Limb (tissue), 2 donors: ENCODE data around the gene PSKH1.
A peak's percentile ranks its signal among the peaks of the same experiment; 100 is the strongest.
"Not testable (repeated sequence)": the region's sequence is repeated elsewhere in the genome, so short reads cannot be mapped to it uniquely, and the experiment has no call there.

Experiments used
- DNase-seq, 2 donors: peaks; one replicate each; pipeline ENCODE4 v3.0.0-alpha.2; 2016; ENCODE audit errors: extremely low spot score in 2 of 2

Gene PSKH1

DNA sequence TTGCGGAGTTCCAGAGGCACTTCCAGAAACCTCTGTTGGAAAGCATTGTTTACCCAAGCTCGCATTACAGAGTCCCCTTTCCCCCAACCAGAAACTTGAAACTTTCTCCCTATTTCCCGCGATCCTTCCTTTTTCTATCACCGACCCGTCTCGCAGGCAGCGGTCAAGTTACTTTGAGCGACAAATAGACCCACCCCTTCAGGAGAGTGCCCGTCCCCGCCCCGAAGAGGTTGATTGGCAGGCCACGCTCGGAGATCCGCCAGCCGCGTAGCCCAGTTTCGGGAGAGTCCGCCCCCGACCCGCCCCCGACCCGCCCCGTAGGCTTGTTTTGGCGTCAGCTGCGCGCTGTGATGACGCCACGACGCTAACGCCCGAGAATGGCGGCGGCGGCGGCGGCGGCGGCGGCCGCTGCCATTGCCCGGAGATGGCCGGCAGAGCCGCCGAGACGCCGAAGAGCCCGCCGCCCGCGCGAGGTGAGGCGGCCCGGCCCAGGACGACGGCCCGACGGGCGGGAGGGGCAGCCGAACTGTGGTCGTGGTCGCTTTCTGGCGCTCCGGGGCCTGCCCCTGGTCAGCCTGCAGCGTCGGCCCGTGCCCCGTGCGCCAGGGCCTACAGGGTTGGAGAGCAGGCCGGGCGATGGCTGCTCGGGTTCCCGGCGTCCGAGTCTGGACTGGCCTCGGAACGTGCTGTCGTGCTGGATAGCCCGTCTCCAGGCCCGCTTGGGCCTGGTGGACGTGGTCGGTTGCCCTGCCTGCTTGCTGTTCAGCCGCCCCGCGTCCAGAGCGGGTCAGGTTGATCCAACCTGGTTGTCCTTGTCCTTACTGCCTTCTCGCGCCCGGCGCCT, at the start of gene PSKH1:
Gene PSKH1 (plus strand): TSS at position 356 of the 844 bp plus-strand sequence. CDS start 15,496 bp downstream, outside the sequence.
- peak; percentile 97 to 98 for DNase-seq

DNA sequence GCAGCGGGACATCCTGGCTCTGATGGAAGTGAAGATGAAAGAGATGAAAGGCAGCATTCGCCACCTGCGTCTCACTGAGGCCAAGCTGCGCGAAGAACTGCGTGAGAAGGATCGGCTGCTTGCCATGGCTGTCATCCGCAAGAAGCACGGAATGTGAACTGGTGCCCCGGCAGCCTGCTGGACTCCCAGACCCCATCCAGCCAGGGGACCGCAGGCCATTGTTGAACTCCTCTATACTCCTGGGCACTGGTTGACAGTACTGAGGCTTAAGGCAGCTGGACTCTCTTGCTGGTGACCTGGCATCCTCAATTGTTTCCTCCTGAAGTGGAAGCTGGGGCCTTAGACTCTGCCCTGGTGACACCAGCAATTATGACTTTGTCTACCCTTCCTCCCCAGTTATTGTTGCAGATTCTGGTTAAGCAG, 49.7 kb upstream of the PSKH1 start:
- no peak for DNase-seq

DNA sequence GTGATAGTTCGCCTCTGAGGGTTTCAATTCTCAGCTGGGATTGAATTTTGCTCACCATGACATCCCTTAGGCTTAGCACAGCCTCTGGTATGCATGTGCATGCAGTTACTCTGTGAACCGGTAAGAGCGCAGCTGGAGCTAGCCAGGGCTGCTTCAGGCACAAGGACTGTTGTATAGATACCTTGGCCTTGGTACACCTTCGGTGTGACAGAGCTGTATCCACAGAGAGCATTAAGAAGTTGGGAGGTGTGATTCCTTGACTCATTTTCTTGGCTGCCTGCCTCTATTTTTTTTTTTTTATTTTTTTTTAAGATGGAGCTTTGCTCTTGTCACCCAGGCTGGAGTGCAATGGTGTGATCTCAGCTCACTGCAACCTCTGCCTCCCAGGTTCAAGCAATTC, 48.6 kb upstream of the PSKH1 start:
- DNase-seq: no peak

DNA sequence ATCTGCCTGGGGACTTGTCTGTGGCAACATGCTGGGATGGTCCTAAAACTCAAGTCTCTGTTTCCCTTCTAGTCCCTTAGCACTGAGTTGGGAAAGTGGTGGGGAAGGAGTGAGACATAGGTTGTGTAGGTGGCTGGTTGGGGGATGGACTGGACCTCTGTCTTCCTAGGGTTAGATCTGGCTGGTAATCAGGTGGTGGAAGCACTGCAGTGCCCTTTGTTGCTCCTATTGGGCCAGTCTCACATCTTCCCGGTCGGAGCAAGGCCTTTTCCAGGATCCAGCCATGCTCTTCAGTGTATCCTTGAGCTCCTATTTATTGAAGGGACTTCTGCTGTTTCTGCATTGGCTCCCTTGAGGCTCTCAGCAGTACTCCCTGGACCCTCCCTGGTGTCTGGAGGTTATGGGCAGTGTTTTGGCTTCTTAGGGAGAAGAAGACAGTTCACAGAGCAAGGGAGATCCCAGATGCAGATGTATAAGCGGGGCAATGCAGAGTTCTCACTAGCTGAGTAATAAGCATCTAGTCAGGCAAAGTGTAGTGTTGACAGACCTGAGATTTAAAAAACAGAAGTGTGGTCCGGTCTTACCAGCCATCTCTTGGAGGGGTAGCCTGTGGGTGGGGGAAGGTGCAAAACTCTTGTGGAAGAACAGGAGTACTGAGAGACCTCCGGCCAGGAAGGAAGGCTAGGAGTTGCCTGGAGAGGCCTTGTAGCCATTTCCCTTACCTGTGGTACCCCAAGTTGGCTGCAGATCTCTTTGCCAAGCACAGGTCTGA, 47.6 kb upstream of the PSKH1 start:
- DNase-seq: no peak

DNA sequence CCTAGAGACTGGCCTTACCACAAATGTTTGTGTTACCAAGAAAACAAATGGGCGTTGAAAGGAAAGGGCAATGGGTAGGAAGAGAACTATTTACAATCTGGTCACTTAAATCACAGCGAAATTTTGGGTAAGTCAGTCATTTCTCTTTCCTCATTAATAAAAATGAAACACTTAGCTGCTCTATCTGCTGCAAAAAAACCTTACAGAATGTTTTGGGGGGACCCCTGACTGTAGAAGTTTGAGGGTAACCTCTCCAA, 47.1 kb upstream of the PSKH1 start:
- DNase-seq: no peak

DNA sequence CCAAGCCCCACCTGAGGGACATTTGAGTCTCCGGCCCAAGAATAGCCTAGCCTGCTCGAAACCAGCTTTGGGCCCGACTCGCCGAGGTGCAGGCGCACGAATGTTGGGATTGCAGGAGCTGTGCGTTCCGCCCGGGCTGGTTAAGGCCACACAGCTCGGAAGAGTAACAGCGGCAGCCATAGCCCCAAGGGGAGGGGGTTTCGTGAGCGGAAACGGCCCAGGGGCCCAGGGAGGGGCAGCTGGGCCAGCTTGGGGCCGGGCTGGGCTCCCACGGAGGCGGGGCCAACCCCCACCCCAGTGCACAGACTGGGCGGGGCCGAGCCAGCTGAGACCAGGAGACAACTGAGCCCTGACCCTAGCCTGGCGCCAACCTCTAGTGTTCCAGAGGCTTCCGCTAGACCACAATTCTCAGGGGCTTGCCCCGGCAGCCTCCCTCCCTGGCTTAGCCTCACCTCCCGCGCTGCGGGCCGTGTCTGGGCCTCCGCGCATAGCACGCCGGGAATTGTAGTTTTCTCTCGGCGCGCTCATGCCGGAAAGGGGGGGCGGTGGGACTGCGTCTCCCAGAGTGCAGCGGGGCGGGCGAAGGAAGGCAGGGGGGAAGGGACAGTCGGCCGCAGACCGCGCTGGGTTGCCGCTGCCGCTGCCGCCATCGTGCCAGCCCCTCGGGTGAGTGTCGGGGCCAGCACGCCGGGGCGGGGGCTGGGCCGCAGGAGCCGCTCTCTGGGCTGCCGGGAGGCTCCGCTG, 46.6 kb upstream of the PSKH1 start, which contains the start of gene NUTF2:
Gene NUTF2 (plus strand): TSS at position 614 of the 744 bp plus-strand sequence. CDS start 18,198 bp downstream, outside the sequence.
- peak; percentile 95 to 99 for DNase-seq

DNA sequence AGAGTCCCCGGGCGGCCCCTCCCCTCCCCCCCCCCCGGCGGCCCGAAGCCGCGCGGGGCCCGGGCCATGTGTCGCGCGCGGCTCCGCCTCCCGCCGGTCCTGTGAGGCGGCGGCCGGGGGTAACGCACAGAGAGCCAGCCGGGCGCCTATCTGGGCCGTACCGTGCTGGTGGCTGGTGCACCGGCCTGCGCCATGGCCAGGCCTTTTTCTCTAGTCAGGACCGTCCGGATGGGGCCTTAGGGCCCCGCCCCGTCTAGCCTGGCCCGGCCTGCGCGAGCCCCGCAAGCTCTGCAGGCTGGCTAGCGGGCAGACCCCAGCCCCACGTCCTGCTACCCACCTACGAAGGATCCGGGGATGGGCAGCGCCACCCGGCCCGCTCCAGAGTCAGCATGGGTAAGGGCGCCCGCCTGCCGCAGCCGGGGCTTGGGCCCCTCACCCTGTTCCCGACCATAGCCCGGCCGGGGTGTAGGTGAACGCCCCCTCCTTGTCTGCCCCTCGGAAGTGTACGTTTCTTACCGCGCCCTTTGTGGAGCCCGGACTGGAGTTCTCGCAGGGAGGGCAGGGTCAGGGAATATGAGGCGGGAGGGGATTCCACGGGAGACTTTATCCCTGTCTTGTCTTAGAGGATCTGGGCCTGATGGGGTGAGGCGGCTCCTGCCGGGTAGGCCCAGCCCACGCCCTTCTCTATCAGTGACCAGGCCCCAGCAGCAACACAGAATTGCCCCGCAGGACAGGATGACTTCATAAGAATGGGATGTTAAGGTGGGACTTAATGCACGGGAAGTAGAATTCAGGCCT, 45.8 kb upstream of the PSKH1 start, which contains the start of gene CENPT:
Gene CENPT (minus strand): TSS at position 630 of the 798 bp plus-strand sequence. CDS start 13,834 bp downstream, outside the sequence.
- DNase-seq: no peak

DNA sequence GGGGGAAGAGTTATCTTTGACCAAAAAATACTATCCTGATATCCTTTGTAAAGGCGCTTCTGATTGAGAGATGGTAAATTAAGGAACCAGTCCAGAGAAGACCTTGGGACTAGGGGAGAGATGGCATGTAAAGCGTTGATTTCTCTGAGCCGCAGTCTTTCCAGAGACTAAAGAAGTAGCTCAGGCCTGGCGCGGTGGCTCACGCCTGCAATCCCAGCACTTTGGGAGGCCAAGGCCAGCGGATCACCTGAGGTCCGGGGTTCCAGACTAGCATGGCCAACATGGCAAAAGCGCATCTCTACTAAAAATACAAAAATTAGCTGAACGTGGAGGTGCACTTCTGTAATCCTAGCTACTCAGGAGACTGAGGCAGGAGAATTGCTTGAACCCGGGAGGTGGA, 44.9 kb upstream of the PSKH1 start:
- no peak for DNase-seq

DNA sequence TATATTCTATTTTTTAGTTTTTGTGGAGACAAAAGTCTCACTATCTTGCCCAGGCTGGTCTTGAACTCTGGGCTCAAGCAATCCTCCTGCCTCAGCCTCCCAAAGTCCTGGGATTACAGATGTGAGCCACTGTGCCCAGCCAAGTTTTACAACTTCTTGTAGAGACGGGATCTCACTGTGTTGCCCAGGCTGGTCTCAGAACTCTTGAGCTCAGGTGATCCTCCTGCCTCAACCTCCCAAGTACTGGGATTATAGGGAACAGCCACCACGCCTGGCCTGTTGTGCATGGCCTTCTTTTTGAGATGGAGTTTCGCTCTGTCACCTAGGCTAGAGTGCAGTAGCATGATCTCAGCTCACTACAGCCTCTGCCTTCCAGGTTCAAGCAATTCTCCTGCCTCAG, 39.4 kb upstream of the PSKH1 start:
- no peak for DNase-seq

DNA sequence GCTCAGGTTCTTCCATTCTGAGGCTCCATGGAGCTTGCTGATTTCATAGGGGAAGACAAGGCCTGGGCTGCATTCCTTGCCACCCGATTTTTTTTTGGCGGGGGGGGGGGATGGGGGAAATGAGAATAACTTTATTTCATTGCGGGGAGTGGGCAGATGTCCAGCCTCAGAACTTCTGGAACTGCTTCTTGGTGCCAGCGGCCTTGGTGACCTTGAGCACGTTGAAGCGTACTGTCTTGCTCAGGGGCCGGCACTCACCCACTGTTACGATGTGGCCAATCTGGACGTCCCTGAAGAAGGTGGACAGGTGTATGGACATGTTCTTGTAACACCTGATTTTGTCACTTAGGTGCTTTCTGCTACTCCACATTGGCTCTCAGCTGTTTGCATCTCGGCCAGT, 37.3 kb upstream of the PSKH1 start:
- no peak for DNase-seq

DNA sequence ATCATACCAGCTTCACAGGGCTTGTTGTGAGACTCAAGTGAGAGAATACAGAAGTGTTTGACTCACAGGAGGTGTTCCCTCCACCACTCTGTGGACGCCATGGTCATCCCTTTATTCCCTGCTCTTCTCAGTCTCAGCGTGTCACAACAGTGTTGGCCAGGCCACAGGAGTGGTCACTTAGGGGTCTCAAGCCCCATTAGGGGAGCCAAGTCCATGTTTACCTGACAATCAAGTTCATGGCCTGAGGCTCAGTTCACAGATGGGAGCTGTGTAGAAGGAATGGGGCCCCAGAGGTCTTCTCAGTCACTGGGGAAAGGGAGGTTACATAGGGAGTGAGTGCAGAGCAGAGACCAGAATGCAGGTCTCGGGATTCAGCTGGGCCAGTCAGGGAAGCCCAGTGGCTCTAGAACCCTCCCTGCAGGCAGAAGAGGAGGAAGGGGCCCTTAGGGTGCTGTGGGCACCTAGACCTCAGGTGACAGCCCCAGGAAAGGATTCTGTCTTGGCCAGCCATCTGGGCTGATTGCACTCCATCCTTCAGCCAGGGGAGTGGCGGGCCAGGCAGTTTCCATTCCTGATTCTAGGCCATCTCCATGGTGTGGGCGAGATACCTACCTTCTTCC, 36.0 kb upstream of the PSKH1 start:
- no peak for DNase-seq

DNA sequence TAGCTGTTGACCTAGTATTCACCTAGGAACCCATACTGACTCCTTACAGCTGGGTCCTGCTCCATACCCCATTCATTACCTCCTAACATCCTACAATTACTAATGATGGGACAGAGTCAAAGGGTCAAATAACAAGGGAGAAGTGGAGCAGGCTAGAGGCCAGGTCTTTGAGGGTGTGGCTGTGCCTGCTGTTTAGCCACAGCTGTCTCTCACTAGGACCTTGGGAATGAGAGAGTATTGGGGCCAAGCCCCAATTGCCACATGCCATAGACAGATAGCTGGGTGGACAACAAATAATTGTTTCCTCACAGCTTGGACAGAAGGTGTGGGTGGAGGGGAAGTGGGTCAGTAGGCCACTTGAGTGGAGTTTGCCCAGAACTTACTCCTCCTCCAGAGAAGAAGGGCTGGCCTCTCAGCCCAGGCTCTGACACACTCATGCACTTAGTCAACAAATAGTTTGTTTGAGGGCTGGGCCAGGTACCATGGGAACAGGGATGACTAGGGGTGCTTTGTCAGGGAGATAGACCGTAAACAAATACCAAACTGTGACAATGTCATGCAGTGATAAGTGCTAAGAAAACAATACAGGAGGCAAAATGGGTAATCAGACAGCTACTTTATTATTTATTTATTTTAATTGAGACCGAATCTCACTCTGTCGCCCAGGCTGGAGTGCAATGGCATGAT, 35.4 kb upstream of the PSKH1 start:
- no peak for DNase-seq

DNA sequence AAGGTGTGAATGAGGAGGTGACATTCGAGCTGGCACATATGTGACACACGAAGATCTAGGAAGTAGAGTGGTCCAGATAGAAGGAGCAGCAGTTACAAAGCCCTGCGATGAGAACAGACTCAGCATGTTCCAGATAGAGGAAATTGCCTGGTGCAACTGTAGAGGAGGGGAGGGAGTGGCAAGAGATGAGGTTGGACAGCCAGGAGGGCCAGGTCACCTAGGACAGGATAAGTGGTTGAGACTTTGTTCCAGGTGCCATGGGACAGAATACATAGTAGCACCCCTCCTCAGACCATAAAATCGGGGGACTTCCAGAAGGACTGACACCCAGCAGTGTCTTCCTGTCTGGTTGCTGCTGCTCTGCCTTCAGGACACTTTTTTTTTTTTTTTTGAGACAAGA, 34.6 kb upstream of the PSKH1 start:
- no peak for DNase-seq

DNA sequence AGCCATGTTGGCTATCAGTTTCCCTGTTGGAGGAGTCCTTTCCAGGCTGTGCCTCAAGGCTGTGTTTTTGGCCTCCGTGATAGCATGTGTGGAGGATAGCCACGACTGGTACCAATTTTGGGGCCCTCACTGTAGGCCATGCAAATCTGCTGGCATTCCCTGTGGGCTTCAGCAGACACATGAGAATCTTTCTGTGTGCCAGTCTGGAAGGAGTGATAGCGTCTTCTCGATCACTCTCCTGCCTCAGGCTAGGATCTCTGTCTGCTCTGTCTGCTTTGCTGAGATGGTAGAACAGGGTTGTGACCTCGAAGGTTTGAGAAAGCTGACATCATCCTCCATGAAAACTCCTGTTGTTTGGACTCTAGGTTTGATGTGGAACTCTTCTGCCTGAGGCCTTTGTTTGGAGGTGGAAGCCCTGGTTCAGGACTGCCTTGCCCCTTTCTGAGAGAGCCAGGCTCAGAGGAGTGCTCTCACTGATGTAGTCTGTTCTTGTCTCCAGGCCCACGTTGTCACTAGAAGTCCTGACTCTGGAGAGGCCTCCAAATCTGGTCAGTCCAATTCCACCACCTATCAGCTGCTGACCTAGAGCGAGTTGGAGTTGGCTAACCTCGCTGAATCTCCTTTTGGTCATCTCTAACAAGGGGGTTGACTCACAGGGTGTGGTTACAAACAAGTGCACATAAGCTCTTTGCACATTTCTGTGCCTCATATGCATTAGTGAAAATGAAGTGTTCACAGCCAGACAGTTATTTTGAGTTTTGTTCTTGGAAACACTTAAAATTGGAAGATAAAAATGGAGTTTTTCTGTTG, 32.3 kb upstream of the PSKH1 start:
- DNase-seq: no peak

DNA sequence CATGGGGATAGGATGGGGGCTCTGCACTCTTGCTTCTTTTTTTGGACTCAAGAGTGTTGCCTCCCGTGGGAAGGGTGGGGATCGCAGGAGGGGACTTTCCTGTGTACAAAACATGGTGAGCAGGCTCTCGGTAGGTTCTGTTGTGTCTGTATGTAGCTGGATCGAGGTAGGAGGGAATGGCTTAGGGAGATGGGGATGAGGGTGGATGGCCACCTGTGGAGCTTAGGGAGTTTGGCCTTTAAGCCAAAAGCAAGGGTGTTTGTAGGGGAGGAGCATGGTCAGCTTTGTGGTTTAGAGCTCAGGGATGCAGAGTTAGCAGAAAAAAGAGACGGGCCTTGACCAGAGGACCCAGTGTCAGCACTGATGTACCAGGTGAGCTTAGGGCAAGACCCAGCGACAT, 31.2 kb upstream of the PSKH1 start:
- no peak for DNase-seq

DNA sequence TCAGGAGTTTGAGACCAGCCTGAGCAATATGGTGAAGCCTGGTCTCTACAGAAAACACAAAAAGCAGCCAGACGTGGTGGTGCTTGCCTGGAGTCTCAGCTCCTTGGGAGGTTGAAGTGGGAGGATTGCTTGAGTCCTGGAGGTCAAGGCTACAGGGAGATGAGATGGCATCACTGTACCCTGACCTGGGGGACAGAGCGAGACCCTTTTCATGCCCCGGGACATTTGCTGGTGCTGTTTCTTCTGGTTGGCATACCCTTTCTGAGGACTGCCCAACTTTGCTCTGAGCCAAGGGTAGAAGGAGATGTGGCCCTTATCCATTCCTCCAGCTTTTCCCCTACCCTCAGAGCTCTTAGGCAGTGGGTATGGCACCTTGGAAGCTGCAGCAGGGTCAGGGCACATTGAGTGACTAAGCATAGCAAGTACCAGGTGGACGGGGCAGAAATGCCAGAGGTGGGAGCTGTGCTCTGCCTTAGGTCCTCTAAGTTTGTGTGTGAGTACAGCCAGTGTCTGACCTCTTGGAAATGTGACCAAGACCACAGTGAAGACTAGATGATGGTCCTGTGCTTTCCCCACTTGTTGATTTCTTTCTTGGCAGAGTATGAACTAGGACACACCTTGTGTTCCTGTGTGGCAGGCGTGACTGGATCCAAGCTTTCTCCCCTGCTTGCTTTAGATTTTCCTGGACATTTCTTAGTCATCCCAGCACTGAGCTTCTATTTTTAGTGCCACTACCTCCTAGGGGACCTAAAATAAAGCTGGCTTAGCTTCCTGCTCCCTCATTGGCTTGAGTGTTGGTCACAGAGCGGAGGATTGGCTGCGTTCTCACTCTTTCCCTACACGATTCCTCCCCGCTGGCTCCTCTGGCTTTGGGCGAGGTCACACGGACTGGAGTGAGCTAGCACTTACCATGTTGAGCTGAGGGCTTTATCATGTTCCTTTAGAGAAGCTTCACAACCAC, 30.2 kb upstream of the PSKH1 start:
- no peak for DNase-seq

DNA sequence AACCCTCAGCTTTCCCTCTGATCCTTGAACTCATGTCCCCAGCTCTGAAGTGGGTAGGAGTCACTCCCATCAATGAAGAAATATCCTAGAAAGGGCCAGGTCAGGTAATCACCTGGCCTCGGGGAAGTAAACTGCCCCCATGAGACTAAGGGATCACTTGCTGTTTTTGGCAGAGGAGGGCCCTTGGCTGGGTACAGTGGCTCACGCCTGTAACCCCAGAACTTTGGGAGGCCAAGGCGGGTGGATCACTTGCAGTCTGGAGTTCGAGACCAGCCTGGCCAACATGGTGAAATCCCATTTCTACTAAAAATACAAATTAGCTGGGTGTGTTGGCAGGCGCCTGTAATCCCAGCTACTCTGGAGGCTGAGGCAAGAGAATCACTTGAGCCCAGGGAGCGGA, 29.0 kb upstream of the PSKH1 start:
- not testable (repeated sequence) for DNase-seq

DNA sequence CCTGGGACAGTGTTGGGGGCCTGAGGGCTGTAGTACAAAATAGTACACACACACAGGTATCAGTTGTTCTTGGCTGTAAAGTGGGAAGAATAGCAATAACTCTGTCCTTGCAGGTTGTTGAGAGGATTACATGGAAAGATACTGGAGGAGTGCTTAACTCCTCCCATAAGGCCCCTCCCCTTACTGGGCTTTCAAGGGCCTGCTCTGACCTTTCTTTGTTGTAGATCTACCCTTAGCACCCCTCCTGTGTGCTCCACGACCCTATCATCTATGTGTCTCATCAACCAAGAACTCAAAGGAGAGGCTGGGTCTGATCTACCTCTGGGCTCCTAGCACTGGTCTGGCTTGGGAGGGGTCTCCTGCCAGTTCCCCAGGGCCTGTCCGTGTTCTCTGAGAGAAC, 28.5 kb upstream of the PSKH1 start:
- no peak for DNase-seq
